CD8-positive, alpha-beta memory T cell (primary cell): ENCODE results near the gene KCNMA1. TPM values are rescaled to one million over a fixed set of nuclear protein-coding genes. Genes with fewer than 3 reads are reported as not detected.

Experiments
- CTCF ChIA-PET: fragments of 350-600 bp; sonication (Branson Sonifier 250); formaldehyde crosslinking; loops from one replicate; lab custom pipeline; 2021; ENCODE audit warnings: antibody characterized with exemption; lab: Charles Lee
- POLR2A ChIA-PET: fragments of 350-600 bp; sonication (Branson Sonifier 250); formaldehyde crosslinking; loops from one replicate; lab custom pipeline; 2021; ENCODE audit warnings: antibody characterized with exemption; lab: Charles Lee
- DNase-seq, 5 donors: peaks; one replicate each; pipeline versions ENCODE4 v3.0.0 to v3.0.0-alpha.2; 2020 to 2022; ENCODE audit warnings: mixed read lengths in 1 of 5
- H3K27ac ChIP-seq: one replicate; pipeline ENCODE4 v1.7.0; 2013; ENCODE audit warnings: low read depth, mild to moderate bottlenecking, low read length, moderate library complexity
- H3K27me3 ChIP-seq: 2 replicates; pipeline ENCODE4 v1.7.0; 2013; ENCODE audit warnings: low read length, mild to moderate bottlenecking; ENCODE audit not compliant: insufficient read depth, poor library complexity, severe bottlenecking
- H3K36me3 ChIP-seq: 2 replicates; pipeline ENCODE4 v1.7.0; 2013; ENCODE audit warnings: mild to moderate bottlenecking, low read length, moderate library complexity; ENCODE audit not compliant: insufficient read depth
- H3K4me1 ChIP-seq: 2 replicates; pipeline ENCODE4 v1.7.0; 2013; ENCODE audit warnings: mild to moderate bottlenecking, low read length, moderate library complexity; ENCODE audit not compliant: insufficient read depth
- H3K4me3 ChIP-seq: 2 replicates; pipeline ENCODE4 v1.7.0; 2013; ENCODE audit warnings: mild to moderate bottlenecking, low read length
- H3K9me3 ChIP-seq: 2 replicates; pipeline ENCODE4 v1.7.0; 2013; ENCODE audit warnings: mild to moderate bottlenecking, low read length
- H3K27ac Mint-ChIP-seq, 8 donors: one replicate each; pipeline ENCODE4 v1.8.0; 2020 to 2021; ENCODE audit warnings: mixed read lengths in 8 of 8, mild to moderate bottlenecking in 6 of 8, inconsistent platforms in 3 of 8, moderate library complexity in 3 of 8
- H3K27me3 Mint-ChIP-seq, 2 donors: one replicate each; pipeline ENCODE4 v1.8.0; 2020 to 2021; ENCODE audit warnings: mixed read lengths in 2 of 2, mild to moderate bottlenecking in 1 of 2, moderate library complexity in 1 of 2
- H3K36me3 Mint-ChIP-seq, 3 donors: one replicate each; pipeline ENCODE4 v1.8.0; 2020 to 2021; ENCODE audit warnings: mixed read lengths in 3 of 3, inconsistent platforms in 1 of 3, mild to moderate bottlenecking in 1 of 3
- H3K4me1 Mint-ChIP-seq, 3 donors: one replicate each; pipeline ENCODE4 v1.8.0; 2020 to 2021; ENCODE audit warnings: mixed read lengths in 3 of 3, inconsistent platforms in 1 of 3, mild to moderate bottlenecking in 1 of 3
- H3K4me3 Mint-ChIP-seq, 7 donors: one replicate each; pipeline ENCODE4 v1.8.0; 2020 to 2021; ENCODE audit warnings: mixed read lengths in 7 of 7, mild to moderate bottlenecking in 6 of 7, moderate library complexity in 4 of 7, inconsistent platforms in 2 of 7
- H3K9me3 Mint-ChIP-seq, 5 donors: one replicate each; pipeline ENCODE4 v1.8.0; 2020 to 2022; ENCODE audit warnings: mixed read lengths in 5 of 5, mild to moderate bottlenecking in 3 of 5, moderate library complexity in 2 of 5, inconsistent platforms in 1 of 5
- polyA plus RNA-seq: library from polyadenylated mRNA; unstranded; fragments of 300-500 nt; fragmentation: Illumina TruSeq; gene quantifications from one replicate; pipeline ENCODE4 v1.2.3, GENCODE V29; 2021
- total RNA-seq, 2 experiments: library from RNA; stranded (reverse); gene quantifications; one replicate each; pipeline ENCODE4 v1.2.3, GENCODE V29; 2021

The KCNMA1 gene
- total and polyA plus RNA-seq, 3 experiments from 2014 or later, result 0.20 to 0.31 TPM; not detected in 1

DNA sequence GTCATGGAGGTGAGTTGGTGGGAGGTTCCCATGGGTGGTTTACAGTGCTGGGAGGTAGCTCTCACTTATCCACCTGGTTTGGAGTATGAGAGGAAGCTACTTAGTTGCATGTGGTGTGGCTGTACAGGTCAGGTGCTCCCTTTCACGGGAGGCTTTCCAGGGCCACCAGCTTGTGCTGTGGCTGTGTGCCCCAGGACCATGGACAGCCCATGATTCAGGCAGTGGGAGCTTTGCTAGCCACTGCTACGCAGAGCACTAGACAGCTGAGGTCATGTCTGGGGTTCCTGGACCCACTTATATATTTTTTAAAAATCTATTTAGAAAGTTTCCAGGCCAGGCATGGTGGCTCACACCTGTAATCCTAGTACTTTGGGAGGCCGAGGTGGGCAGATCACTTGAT, 42.5 kb upstream of the KCNMA1 start:
- no peak overlapping the region for H3K4me3 ChIP-seq
- no peaks in the 10 kb centered on the region for H3K4me1 Mint-ChIP-seq
- CTCF ChIA-PET, result no interaction called here
- no peaks in the 10 kb centered on the region for H3K36me3 ChIP-seq
- no peaks in the 10 kb centered on the region for H3K9me3 Mint-ChIP-seq
- H3K4me1 ChIP-seq, result no peaks in the 10 kb centered on the region
- H3K27me3 Mint-ChIP-seq, result peaks cover 6 to 29% of the 10 kb centered on the region in 2 donors
- no peaks in the 10 kb centered on the region for H3K9me3 ChIP-seq
- H3K27ac ChIP-seq, result no peak overlapping the region
- H3K36me3 Mint-ChIP-seq, result no peaks in the 10 kb centered on the region
- POLR2A ChIA-PET, result no interaction called here
- H3K4me3 Mint-ChIP-seq, result no peak overlapping the region
- no peak for DNase-seq
- H3K27ac Mint-ChIP-seq, result no peak overlapping the region
- H3K27me3 ChIP-seq, result no peaks in the 10 kb centered on the region

DNA sequence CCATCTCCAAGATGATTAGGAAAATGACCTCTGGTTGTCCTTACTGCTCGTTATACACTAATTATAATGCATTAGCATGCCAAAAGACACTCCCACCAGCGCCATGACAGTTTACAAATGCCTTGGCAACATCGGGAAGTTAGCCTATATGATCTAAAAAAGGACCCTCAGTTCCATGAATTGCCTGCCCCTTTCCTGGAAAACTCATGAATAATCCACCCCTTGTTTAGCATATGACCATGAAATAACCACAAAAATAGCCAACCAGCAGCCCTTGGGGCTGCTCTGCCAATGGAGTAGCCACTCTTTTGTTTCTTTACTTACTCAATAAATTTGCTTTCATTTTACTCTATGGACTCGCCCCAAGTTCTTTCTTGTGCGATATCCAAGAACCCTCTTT, 41.6 kb upstream of the KCNMA1 start:
- CTCF ChIA-PET, result no interaction called here
- H3K4me1 Mint-ChIP-seq, result no peaks in the 10 kb centered on the region
- Histone ChIP-seq H3K4me3 (no peak overlapping the region), H3K27ac (no peak overlapping the region), H3K4me1 (no peaks in the 10 kb centered on the region), H3K27me3 (no peaks in the 10 kb centered on the region), H3K36me3 (no peaks in the 10 kb centered on the region), H3K9me3 (no peaks in the 10 kb centered on the region)
- no peak for DNase-seq
- POLR2A ChIA-PET, result no interaction called here
- peaks cover 6 to 25% of the 10 kb centered on the region in 2 donors for H3K27me3 Mint-ChIP-seq
- no peak overlapping the region for H3K27ac Mint-ChIP-seq
- no peaks in the 10 kb centered on the region for H3K36me3 Mint-ChIP-seq
- H3K4me3 Mint-ChIP-seq, result no peak overlapping the region
- no peaks in the 10 kb centered on the region for H3K9me3 Mint-ChIP-seq

DNA sequence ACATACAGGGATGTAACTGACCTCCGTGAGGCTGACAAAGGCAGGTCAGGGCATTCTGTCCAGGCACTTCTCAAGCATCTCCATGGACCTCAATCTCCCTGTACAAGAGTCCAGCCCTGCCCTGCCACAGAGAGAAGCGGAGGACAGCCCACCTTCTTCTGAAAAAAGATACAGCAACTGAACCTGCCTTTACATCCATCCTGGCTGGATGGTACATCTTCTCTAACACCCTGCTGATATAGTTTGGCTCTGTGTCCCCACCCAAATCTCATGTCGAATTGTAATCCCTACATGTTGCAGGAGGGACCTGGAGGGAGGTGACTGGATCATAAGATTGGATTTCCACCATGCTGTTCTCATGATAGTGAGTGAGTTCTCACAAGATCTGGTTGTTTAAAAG, 40.5 kb upstream of the KCNMA1 start:
- DNase-seq, result no peak
- no peaks in the 10 kb centered on the region for H3K36me3 Mint-ChIP-seq
- H3K4me1 Mint-ChIP-seq, result peaks cover 0 to 3% (median 0%) of the 10 kb centered on the region in 3 donors
- Histone ChIP-seq H3K9me3 (no peaks in the 10 kb centered on the region), H3K27me3 (no peaks in the 10 kb centered on the region), H3K4me3 (no peak overlapping the region), H3K36me3 (no peaks in the 10 kb centered on the region), H3K27ac (no peak overlapping the region), H3K4me1 (no peaks in the 10 kb centered on the region)
- ChIA-PET CTCF (no interaction called here), POLR2A (no interaction called here)
- no peak overlapping the region for H3K27ac Mint-ChIP-seq
- no peaks in the 10 kb centered on the region for H3K9me3 Mint-ChIP-seq
- no peak overlapping the region for H3K4me3 Mint-ChIP-seq
- peaks cover 10 to 18% of the 10 kb centered on the region in 2 donors for H3K27me3 Mint-ChIP-seq

DNA sequence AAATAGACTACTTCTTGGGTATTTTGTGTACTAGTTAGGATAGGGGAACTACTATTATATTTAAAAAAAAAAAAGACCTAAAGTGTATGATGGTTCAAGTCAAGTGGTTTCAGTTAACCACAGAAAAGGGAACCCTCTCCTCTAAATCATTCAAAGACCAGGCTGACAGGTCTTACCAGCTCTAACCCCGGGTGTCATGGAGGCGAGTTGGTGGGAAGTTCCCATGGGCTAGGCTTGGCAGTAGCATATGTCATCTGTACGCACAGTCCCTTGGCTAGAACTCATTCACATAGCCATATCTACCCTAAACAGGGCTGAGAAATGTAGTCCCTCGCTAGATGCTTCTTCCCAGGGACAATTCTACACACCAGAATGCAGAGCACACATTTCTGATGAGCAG, 37.7 kb upstream of the KCNMA1 start:
- Histone ChIP-seq H3K36me3 (no peaks in the 10 kb centered on the region), H3K9me3 (no peaks in the 10 kb centered on the region), H3K4me3 (no peak overlapping the region), H3K27ac (no peak overlapping the region), H3K4me1 (no peaks in the 10 kb centered on the region), H3K27me3 (no peaks in the 10 kb centered on the region)
- Mint-ChIP-seq H3K27me3 (peaks cover 13 to 22% of the 10 kb centered on the region in 2 donors), H3K4me1 (peaks cover 0 to 3% (median 0%) of the 10 kb centered on the region in 3 donors), H3K27ac (peak overlapping the region in 1 of 8 donors; percentile 54), H3K36me3 (no peaks in the 10 kb centered on the region), H3K9me3 (no peaks in the 10 kb centered on the region), H3K4me3 (no peak overlapping the region)
- CTCF ChIA-PET, result interaction anchor here (0.6 kb wide), 1 partner anchor 131 kb away, joined by 3 read pairs; no protein-coding TSS in a partner anchor
- DNase-seq, result no peak
- POLR2A ChIA-PET, result no interaction called here

DNA sequence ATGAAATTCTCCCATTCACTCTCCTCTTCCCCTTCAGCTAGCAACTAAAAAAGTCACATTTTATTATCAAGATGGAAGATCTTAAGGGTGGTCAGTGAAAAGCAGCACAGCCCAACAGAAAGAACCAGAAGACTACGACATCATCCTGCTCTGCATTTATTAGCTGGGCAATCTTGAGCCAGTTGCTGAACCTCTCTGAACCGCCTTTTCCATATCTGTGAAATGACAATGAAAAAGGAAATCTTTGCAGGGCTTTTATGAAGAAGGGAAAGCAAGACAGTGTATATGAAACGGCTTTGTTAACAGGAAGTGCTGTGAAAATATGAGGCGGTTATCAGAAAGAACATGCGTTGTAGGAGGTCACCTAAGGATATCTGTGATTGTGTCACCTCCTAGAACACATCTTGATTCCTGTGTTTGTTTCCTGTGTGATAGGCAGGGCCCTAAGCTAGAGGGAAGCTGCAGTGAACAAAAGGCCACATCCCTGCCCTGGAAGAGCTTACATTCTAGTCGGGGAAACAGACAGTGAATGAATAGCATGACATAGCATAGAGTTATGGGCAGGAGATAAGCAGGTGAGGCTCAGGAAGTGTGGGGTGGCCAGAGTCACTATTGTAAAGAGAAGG, 36.0 kb upstream of the KCNMA1 start:
- no peaks in the 10 kb centered on the region for H3K4me1 ChIP-seq
- POLR2A ChIA-PET, result no interaction called here
- peak overlapping the region in 1 of 8 donors; percentile 31 for H3K27ac Mint-ChIP-seq
- H3K4me3 ChIP-seq, result no peak overlapping the region
- no peak overlapping the region for H3K27ac ChIP-seq
- DNase-seq, result no peak
- H3K4me1 Mint-ChIP-seq, result peaks cover 0 to 3% (median 0%) of the 10 kb centered on the region in 3 donors
- no peaks in the 10 kb centered on the region for H3K9me3 Mint-ChIP-seq
- H3K36me3 ChIP-seq, result no peaks in the 10 kb centered on the region
- H3K4me3 Mint-ChIP-seq, result no peak overlapping the region
- H3K36me3 Mint-ChIP-seq, result no peaks in the 10 kb centered on the region
- CTCF ChIA-PET, result no interaction called here
- peaks cover 15 to 28% of the 10 kb centered on the region in 2 donors for H3K27me3 Mint-ChIP-seq
- H3K27me3 ChIP-seq, result no peaks in the 10 kb centered on the region
- H3K9me3 ChIP-seq, result no peaks in the 10 kb centered on the region

DNA sequence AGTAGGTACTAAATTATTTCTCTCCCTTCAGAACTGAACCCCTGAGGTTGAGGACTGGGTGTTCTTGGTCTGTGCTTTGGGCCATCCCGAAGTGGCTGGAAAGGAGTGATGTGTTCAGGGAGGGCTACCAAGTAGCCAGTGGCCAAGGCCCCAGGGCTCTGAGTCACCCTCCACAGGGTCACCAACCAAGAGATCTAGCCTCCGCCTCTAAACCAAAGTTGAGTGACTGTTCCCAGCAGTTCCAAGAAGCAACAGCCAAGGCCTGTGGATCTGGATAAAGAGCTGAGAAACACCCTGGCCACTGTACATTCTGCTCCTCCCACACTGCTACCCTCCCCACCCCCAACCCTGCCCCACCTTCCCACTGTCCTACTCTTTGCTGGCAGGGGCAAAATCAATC, 35.5 kb upstream of the KCNMA1 start:
- Mint-ChIP-seq H3K4me1 (peaks cover 0 to 3% (median 0%) of the 10 kb centered on the region in 3 donors), H3K27ac (no peak overlapping the region), H3K36me3 (no peaks in the 10 kb centered on the region), H3K27me3 (peaks cover 15 to 28% of the 10 kb centered on the region in 2 donors), H3K9me3 (no peaks in the 10 kb centered on the region), H3K4me3 (no peak overlapping the region)
- Histone ChIP-seq H3K27ac (no peak overlapping the region), H3K9me3 (no peaks in the 10 kb centered on the region), H3K36me3 (no peaks in the 10 kb centered on the region), H3K27me3 (no peaks in the 10 kb centered on the region), H3K4me1 (no peaks in the 10 kb centered on the region), H3K4me3 (no peak overlapping the region)
- no peak for DNase-seq
- POLR2A ChIA-PET, result no interaction called here
- CTCF ChIA-PET, result no interaction called here

DNA sequence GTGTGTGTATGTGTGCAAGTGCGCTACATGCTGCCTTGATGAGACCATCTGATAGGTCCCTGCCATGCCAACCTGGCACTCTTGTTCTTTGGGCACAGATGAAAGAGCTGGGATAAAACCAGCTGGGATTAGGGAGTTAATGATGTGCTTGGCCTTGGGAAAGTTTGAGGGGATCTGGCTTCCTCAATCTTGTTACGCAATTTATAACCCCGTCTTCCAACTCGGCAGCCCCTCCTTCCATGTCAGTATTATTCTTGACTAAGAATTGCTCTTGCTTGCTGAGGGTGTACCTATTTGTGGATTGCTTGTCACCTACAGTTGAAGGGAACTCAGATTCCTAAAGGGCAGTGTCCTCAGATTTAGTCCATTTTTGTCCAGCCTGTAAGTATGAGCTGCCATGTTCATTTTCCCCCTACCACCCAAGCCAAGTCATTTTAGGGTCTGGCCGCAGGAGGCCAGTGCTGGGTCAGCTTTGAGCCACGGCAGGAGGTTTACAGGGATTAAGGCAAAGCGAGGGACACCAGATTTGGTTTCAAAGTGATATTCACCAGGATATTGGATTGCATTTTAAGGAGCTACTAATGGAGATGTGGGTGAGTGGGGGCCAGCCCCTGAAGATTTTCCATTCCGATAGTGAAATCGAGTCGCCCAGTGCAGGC, 34.1 kb upstream of the KCNMA1 start:
- H3K27me3 ChIP-seq, result no peaks in the 10 kb centered on the region
- no peak for DNase-seq
- Mint-ChIP-seq H3K9me3 (no peaks in the 10 kb centered on the region), H3K4me1 (peaks cover 0 to 3% (median 0%) of the 10 kb centered on the region in 3 donors), H3K36me3 (no peaks in the 10 kb centered on the region), H3K27me3 (peaks cover 21 to 36% of the 10 kb centered on the region in 2 donors), H3K27ac (no peak overlapping the region), H3K4me3 (no peak overlapping the region)
- H3K4me1 ChIP-seq, result no peaks in the 10 kb centered on the region
- POLR2A ChIA-PET, result no interaction called here
- CTCF ChIA-PET, result no interaction called here
- H3K36me3 ChIP-seq, result no peaks in the 10 kb centered on the region
- no peak overlapping the region for H3K4me3 ChIP-seq
- H3K9me3 ChIP-seq, result no peaks in the 10 kb centered on the region
- no peak overlapping the region for H3K27ac ChIP-seq

DNA sequence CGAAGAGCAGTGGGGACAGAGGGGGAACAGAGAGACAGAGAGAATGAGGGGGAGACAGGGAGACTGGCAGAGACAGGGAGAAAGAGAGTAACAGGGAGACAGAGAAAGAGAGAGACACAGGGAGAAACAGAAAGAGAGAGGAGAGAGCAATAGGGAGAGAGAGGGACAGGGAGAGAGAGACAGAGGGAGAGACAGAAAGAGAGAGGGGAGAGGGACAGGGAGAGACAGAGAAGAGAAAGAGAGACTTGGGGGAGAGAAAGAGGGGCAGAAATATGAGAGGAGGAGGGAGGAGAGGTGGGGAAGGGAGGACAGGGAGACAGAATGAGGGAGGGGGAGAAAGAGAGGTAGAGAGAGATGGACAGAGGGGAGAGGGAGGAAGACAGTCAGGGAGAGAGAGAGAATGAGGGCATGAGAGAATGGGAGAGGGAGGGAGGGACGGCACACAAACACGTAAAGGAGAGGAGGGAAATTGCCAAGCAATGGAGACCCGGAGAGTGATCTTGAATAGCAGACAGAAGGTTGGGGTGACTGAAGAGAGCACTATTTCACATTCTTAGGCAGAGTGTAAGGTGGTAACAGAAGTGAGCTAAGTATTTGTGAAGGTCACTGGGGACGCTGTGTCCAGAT, 33.3 kb upstream of the KCNMA1 start:
- no peak for DNase-seq
- H3K27ac Mint-ChIP-seq, result peak overlapping the region in 1 of 8 donors; percentile 55
- ChIA-PET POLR2A (no interaction called here), CTCF (no interaction called here)
- no peaks in the 10 kb centered on the region for H3K36me3 Mint-ChIP-seq
- no peaks in the 10 kb centered on the region for H3K4me1 ChIP-seq
- no peaks in the 10 kb centered on the region for H3K9me3 Mint-ChIP-seq
- H3K4me3 ChIP-seq, result no peak overlapping the region
- no peak overlapping the region for H3K27ac ChIP-seq
- H3K9me3 ChIP-seq, result no peaks in the 10 kb centered on the region
- peaks cover 21 to 36% of the 10 kb centered on the region in 2 donors for H3K27me3 Mint-ChIP-seq
- H3K4me3 Mint-ChIP-seq, result no peak overlapping the region
- H3K36me3 ChIP-seq, result no peaks in the 10 kb centered on the region
- no peaks in the 10 kb centered on the region for H3K27me3 ChIP-seq
- H3K4me1 Mint-ChIP-seq, result peaks cover 0 to 3% (median 0%) of the 10 kb centered on the region in 3 donors
